IMR-90 (cell line): ENCODE results near the gene BTBD3. TPM values are rescaled to one million over a fixed set of nuclear protein-coding genes. Genes with fewer than 3 reads are reported as not detected.

Experiments
- ATAC-seq: fragments of 200-7000 bp; cut with Tn5 transposase; 2 replicates; pipeline ENCODE4 v1.9.1; 2020; ENCODE audit warnings: low read depth, mild to moderate bottlenecking, moderate library complexity
- BruUV-seq: library from RNA; stranded (reverse); fragments of 400-500 nt; replicated peaks from 2 replicates; lab custom pipeline; 2021; lab: Mats Ljungman, UMichigan
- CTCF ChIA-PET: fragments of 300-600 bp; formaldehyde crosslinking; extraction: SDS; loops from one replicate; lab custom pipeline; 2021; ENCODE audit warnings: antibody characterized with exemption; lab: Yijun Ruan, JAX
- POLR2A ChIA-PET: fragments of 300-600 bp; sonication (Branson Sonifier 250); formaldehyde crosslinking; loops from one replicate; lab custom pipeline; 2022; ENCODE audit warnings: antibody characterized with exemption; ENCODE audit not compliant: unreplicated experiment; lab: Charles Lee
- DNase-seq: peaks from one replicate; pipeline ENCODE4 v3.0.0; 2013
- H2AFZ ChIP-seq: replicated peaks from 2 replicates; pipeline ENCODE3; 2013; ENCODE audit warnings: low read length, mild to moderate bottlenecking; ENCODE audit not compliant: poor library complexity
- H2AK5ac ChIP-seq: 2 replicates; pipeline ENCODE4 v1.6.1; 2013; ENCODE audit warnings: low read depth, low read length, inconsistent platforms
- H2AK9ac ChIP-seq: replicated peaks from 2 replicates; pipeline ENCODE3; 2013; ENCODE audit warnings: mild to moderate bottlenecking, low read depth, low read length, moderate library complexity; ENCODE audit not compliant: poor library complexity
- H2BK120ac ChIP-seq: 2 replicates; pipeline ENCODE4 v1.6.1; 2013; ENCODE audit warnings: low read depth, low read length, inconsistent platforms
- H2BK15ac ChIP-seq: 3 replicates; pipeline ENCODE4 v1.6.1; 2013; ENCODE audit warnings: low read depth, low read length, inconsistent platforms
- H2BK20ac ChIP-seq: 2 replicates; pipeline ENCODE4 v1.6.1; 2013; ENCODE audit warnings: low read depth, mild to moderate bottlenecking, inconsistent platforms, low read length, moderate library complexity
- H2BK5ac ChIP-seq: 2 replicates; pipeline ENCODE4 v1.6.1; 2013; ENCODE audit warnings: mild to moderate bottlenecking, low read depth, low read length, inconsistent platforms; ENCODE audit not compliant: poor library complexity, severe bottlenecking
- H3K14ac ChIP-seq: replicated peaks from 2 replicates; pipeline ENCODE4 v1.6.1; 2013; ENCODE audit warnings: low read depth, low read length, inconsistent platforms
- H3K18ac ChIP-seq: 2 replicates; pipeline ENCODE4 v1.6.1; 2013; ENCODE audit warnings: low read depth, low read length, control low read depth
- H3K23ac ChIP-seq: 2 replicates; pipeline ENCODE4 v1.6.1; 2013; ENCODE audit warnings: low read depth, low read length, inconsistent platforms
- H3K27ac ChIP-seq: 2 replicates; pipeline ENCODE4 v1.5.1; 2013; ENCODE audit warnings: mild to moderate bottlenecking, control low read depth, low read length; ENCODE audit not compliant: insufficient read depth
- H3K27me3 ChIP-seq: 2 replicates; pipeline ENCODE4 v1.6.1; 2013; ENCODE audit warnings: low read length; ENCODE audit not compliant: control insufficient read depth, insufficient read depth
- H3K36me3 ChIP-seq: 2 replicates; pipeline ENCODE4 v1.6.1; 2013; ENCODE audit warnings: low read length, mixed read lengths; ENCODE audit not compliant: control insufficient read depth, insufficient read depth
- H3K4ac ChIP-seq: 2 replicates; pipeline ENCODE4 v1.6.1; 2013; ENCODE audit warnings: low read depth, low read length, inconsistent platforms
- H3K4me1 ChIP-seq: 2 replicates; pipeline ENCODE4 v1.6.1; 2013; ENCODE audit warnings: low read length, mixed read lengths; ENCODE audit not compliant: control insufficient read depth, insufficient read depth
- H3K4me2 ChIP-seq: 2 replicates; pipeline ENCODE4 v1.6.1; 2013; ENCODE audit warnings: low read depth, mild to moderate bottlenecking, control low read depth, low read length, moderate library complexity
- H3K4me3 ChIP-seq: 2 replicates; pipeline ENCODE4 v1.5.1; 2013; ENCODE audit warnings: low read depth, mild to moderate bottlenecking, control low read depth, low read length, moderate library complexity; ENCODE audit not compliant: insufficient read depth
- H3K56ac ChIP-seq: 2 replicates; pipeline ENCODE4 v1.6.1; 2013; ENCODE audit warnings: low read length, inconsistent platforms; ENCODE audit not compliant: insufficient read depth; ENCODE audit errors: extremely low read depth
- H3K79me1 ChIP-seq, 2 experiments: 2 replicates each; pipeline ENCODE4 v1.6.1; 2013; ENCODE audit warnings: low read length in 2 of 2, inconsistent platforms in 1 of 2, low read depth in 1 of 2
- H3K9ac ChIP-seq: 2 replicates; pipeline ENCODE4 v1.6.1; 2013; ENCODE audit warnings: low read depth, low read length, control low read depth
- H3K9me1 ChIP-seq: 2 replicates; pipeline ENCODE4 v1.6.1; 2013; ENCODE audit warnings: low read length, inconsistent platforms; ENCODE audit not compliant: insufficient read depth
- H3K9me3 ChIP-seq: 2 replicates; pipeline ENCODE4 v1.6.1; 2013; ENCODE audit warnings: low read length; ENCODE audit not compliant: control insufficient read depth, insufficient read depth
- H4K20me1 ChIP-seq: 2 replicates; pipeline ENCODE4 v1.6.1; 2013; ENCODE audit warnings: low read length, inconsistent platforms; ENCODE audit not compliant: insufficient read depth
- H4K5ac ChIP-seq: 2 replicates; pipeline ENCODE4 v1.6.1; 2013; ENCODE audit warnings: mild to moderate bottlenecking, low read depth, low read length, control low read depth
- H4K8ac ChIP-seq, 2 experiments: 2 replicates each; pipeline ENCODE4 v1.6.1; 2013; ENCODE audit warnings: low read depth in 2 of 2, low read length in 2 of 2, control low read depth in 1 of 2, inconsistent platforms in 1 of 2
- H4K91ac ChIP-seq: 2 replicates; pipeline ENCODE4 v1.6.1; 2013; ENCODE audit warnings: low read depth, low read length, inconsistent platforms; ENCODE audit not compliant: insufficient read depth
- FOS ChIP-seq: fragments of 150-350 bp; IDR thresholded peaks from 2 replicates; pipeline ENCODE4 v1.6.1; 2016; ENCODE audit warnings: low read depth, low read length
- SMC3 ChIP-seq: fragments of 150-350 bp; IDR thresholded peaks from 2 replicates; pipeline ENCODE4 v1.6.1; 2016; ENCODE audit warnings: low read depth, mild to moderate bottlenecking, antibody characterized with exemption, low read length, moderate library complexity
- dilution Hi-C: fragments of 300-500 bp; cut with HindIII; formaldehyde crosslinking; loops from one replicate; pipeline ENCODE4 v1.14.3; 2018; ENCODE audit warnings: low sequenced_read_pairs; ENCODE audit not compliant: unreplicated experiment
- in situ Hi-C: fragments of 300-500 bp; cut with MboI; formaldehyde crosslinking; loops from 3 replicates; pipeline ENCODE4 v1.14.3; 2019; ENCODE audit warnings: low sequenced_read_pairs, inconsistent platforms, mixed read lengths
- intact Hi-C: fragments of 100-400 bp; cut with micrococcal nuclease; formaldehyde crosslinking; loops from 2 replicates; pipeline ENCODE4 v1.10.0; 2022
- polyA plus RNA-seq, 3 experiments: library from polyadenylated mRNA; depleted of rRNA; stranded (reverse); fragments of >200 nt; gene quantifications; 2 replicates each; pipeline ENCODE4 v1.2.3, GENCODE V29; 2012; ENCODE audit warnings: low replicate concordance in 1 of 3
- total RNA-seq: library from RNA; depleted of rRNA; stranded (reverse); fragments of >200 nt; gene quantifications from 2 replicates; pipeline ENCODE4 v1.2.3, GENCODE V29; 2012

The BTBD3 gene
- total and polyA plus RNA-seq, 2 of the 4 experiments (the other 2 are of a cell fraction): 22.7 to 44.6 TPM

DNA sequence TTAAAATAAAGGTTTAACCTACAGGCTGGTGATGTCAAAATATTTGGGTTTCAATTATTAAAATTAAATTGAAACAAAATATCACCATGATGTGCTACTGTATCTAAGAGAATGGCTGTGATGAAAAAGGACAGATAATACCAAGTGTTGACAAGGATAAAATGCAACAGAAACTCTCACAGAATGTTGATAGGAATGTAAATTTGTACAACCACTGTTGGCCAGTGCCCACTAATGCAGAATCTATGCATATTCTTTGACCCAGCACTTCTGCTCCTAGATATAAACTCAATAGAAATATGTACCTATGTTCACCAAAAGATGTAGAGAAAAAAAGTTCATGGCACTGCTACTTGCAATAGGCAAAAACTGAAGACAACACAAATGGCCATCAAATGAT lies 41.1 kb upstream of the BTBD3 start:
- POLR2A ChIA-PET: no interaction called here
- dilution Hi-C loops (no loop called here), in situ Hi-C loops (no loop called here), intact Hi-C loops (no loop called here)
- ATAC-seq (no peak), DNase-seq (no peak)
- Histone ChIP-seq H2AK9ac (no peak overlapping the region), H3K36me3 (no peaks in the 10 kb centered on the region), H3K56ac (no peak overlapping the region), H3K27me3 (peaks cover 2% of the 10 kb centered on the region; the same call in 1 of the 2 replicates), H4K8ac (no peak overlapping the region), H3K9ac (no peak overlapping the region), H2BK5ac (no peak overlapping the region), H4K91ac (no peak overlapping the region), H2AK5ac (no peak overlapping the region), H2BK15ac (no peak overlapping the region), H4K5ac (no peak overlapping the region), H3K4me3 (no peak overlapping the region), H2BK20ac (no peak overlapping the region), H3K4me2 (no peak overlapping the region), H3K79me1 (no peaks in the 10 kb centered on the region), H3K4ac (no peak overlapping the region), H2BK120ac (no peak overlapping the region), H3K27ac (no peak overlapping the region), H3K23ac (no peak overlapping the region), H3K4me1 (no peaks in the 10 kb centered on the region), H3K14ac (no peak overlapping the region), H2AFZ (no peak overlapping the region), H3K18ac (no peak overlapping the region), H4K20me1 (no peaks in the 10 kb centered on the region), H3K9me3 (no peaks in the 10 kb centered on the region), H3K9me1 (no peaks in the 10 kb centered on the region)
- CTCF ChIA-PET: no interaction called here
- TF ChIP-seq SMC3 (no peak), FOS (no peak)
- BruUV-seq: no TSS peak
